ENCODE measurements around the gene PODXL2. TPM values are rescaled to one million over a fixed set of nuclear protein-coding genes. Genes with fewer than 3 reads are reported as not detected.

Gene PODXL2
- total and polyA plus RNA-seq, 2 donors (not counting 1 experiment from before 2014, with no cell fraction given), result 3.1 to 4.0 TPM

DNA sequence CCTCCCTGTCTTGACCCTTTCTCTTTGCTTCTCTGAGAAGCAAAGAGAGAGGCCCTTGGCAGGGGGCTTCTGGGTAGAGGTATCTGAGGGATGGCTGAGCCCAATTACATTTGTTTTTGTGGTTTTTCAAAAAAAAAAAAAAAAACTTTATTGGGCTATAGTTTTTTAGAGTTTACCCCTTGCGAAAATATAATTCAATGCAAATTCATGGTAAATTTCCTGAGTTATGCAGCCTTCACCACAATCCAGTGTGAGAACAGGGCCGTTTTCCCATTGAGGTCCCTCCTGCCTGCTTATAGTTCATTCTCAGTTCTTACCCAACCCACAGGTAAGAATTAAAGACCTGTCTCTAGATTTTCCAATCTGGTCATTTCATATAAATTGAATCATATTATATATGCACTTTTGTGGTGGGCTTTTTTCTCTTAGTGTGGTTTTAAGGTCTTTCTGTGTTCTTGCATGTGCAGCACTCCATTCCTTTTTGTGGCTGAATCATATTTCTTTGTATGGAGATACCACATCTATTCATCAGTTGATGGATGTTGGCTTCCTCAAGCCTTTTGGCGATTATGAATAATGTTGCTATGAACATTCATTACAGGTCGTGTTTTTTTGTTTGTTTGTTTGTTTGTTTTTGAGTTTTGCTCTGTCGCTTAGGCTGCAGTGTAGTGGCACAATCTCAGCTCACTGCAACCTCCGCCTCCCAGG is 28.1 kb upstream of the PODXL2 start:
- CTCF ChIA-PET, result no interaction called here
- peaks cover 21% of the 10 kb centered on the region for H3K79me2 ChIP-seq (ENCODE audit: control insufficient read depth, insufficient read depth, low read length)

DNA sequence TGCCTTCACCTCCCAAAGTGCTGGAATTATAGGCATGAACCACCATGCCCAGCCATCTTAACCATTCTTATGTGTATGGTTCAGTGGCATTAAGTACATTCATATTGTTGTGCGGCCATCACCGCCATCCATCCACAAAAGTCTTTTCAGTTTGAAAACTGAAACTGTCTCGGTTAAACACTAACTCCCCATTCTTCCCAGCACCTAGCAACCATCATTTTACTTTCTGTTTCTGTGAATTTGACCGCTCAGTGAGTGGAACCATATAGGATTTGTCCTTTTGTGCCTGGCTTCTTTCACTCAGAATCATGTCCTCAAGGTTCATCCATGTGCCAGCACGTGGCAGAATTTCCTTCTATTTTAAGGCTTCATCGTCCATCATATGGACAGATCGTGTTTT is 24.9 kb upstream of the PODXL2 start:
- ATAC-seq (ENCODE audit: low read depth) (no peak), DNase-seq (no peak)
- Mint-ChIP-seq H3K4me3 (no peak overlapping the region), H3K27ac (no peak overlapping the region), H3K4me1 (peaks cover 12% of the 10 kb centered on the region), H3K27me3 (no peaks in the 10 kb centered on the region), H3K9me3 (ENCODE audit: insufficient read depth) (no peaks in the 10 kb centered on the region)
- no peaks in the 10 kb centered on the region for H3K9me3 ChIP-seq (ENCODE audit: control extremely low read depth in 1 of 3, control insufficient read depth in 2 of 3, insufficient read depth in 1 of 3, low read length in 2 of 3)
- CTCF ChIA-PET, result no interaction called here
- POLR2A ChIA-PET, result no interaction called here
- no peaks in the 10 kb centered on the region for H3K27me3 ChIP-seq (replicated peaks in 1 of 4; ENCODE audit: control extremely low read depth in 1 of 4, control insufficient read depth in 3 of 4, insufficient read depth in 4 of 4, low read length in 3 of 4)
- no peak overlapping the region for H3K9ac ChIP-seq (ENCODE audit: low read length)
- WGBS (ENCODE audit: insufficient coverage), result 97% methylated on average over 4 of the region's 7 CpGs
- no peaks in the 10 kb centered on the region for H4K20me1 ChIP-seq (ENCODE audit: control insufficient read depth, insufficient read depth, low read length, poor library complexity, severe bottlenecking)
- peaks cover under 1 to 4% of the 10 kb centered on the region in 2 donors for H3K4me1 ChIP-seq (ENCODE audit: control insufficient read depth in 2 of 2, insufficient read depth in 2 of 2, low read length in 2 of 2)
- peaks cover 0 to 42% of the 10 kb centered on the region in 2 experiments for H3K36me3 ChIP-seq (replicated peaks in 1 of 2; ENCODE audit: control extremely low read depth in 1 of 2, control insufficient read depth in 1 of 2, extremely low read depth in 1 of 2, insufficient read depth in 2 of 2, low read length in 1 of 2)
- no peak overlapping the region for H3K4me2 ChIP-seq (replicated peaks; ENCODE audit: low read depth, low read length, poor library complexity, severe bottlenecking)
- H3K27ac ChIP-seq (ENCODE audit: low read length in 2 of 2), result no peak overlapping the region
- TF ChIP-seq EZH2 (IDR thresholded peaks at IDR 0.05; ENCODE audit: borderline replicate concordance, insufficient read depth, low read depth, low read length, poor library complexity, severe bottlenecking), result no peak
- TF ChIP-seq, protein P1, sequence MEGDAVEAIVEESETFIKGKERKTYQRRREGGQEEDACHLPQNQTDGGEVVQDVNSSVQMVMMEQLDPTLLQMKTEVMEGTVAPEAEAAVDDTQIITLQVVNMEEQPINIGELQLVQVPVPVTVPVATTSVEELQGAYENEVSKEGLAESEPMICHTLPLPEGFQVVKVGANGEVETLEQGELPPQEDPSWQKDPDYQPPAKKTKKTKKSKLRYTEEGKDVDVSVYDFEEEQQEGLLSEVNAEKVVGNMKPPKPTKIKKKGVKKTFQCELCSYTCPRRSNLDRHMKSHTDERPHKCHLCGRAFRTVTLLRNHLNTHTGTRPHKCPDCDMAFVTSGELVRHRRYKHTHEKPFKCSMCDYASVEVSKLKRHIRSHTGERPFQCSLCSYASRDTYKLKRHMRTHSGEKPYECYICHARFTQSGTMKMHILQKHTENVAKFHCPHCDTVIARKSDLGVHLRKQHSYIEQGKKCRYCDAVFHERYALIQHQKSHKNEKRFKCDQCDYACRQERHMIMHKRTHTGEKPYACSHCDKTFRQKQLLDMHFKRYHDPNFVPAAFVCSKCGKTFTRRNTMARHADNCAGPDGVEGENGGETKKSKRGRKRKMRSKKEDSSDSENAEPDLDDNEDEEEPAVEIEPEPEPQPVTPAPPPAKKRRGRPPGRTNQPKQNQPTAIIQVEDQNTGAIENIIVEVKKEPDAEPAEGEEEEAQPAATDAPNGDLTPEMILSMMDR (IDR thresholded peaks at IDR 0.05), result no peak
- intact Hi-C loops (cut with micrococcal nuclease), result no loop called here
- no peak overlapping the region for H3K4me3 ChIP-seq (ENCODE audit: control extremely low read depth in 1 of 5, extremely low read depth in 1 of 5, insufficient read depth in 1 of 5, low read depth in 2 of 5, low read length in 4 of 5)
- peaks cover 10% of the 10 kb centered on the region for H3K79me2 ChIP-seq (ENCODE audit: control insufficient read depth, insufficient read depth, low read length)
- H2AFZ ChIP-seq (ENCODE audit: insufficient read depth, low read depth, low read length, poor library complexity, severe bottlenecking), result no peak overlapping the region

More for the DNA sequence above, 28.1 kb upstream of the PODXL2 start:
- H3K27me3 ChIP-seq (replicated peaks in 1 of 4; ENCODE audit: control extremely low read depth in 1 of 4, control insufficient read depth in 3 of 4, insufficient read depth in 4 of 4, low read length in 3 of 4), result no peaks in the 10 kb centered on the region
- DNase-seq (no peak), ATAC-seq (ENCODE audit: low read depth) (no peak)
- H3K27ac Mint-ChIP-seq, result no peak overlapping the region
- no peak overlapping the region for H3K9ac ChIP-seq (ENCODE audit: low read length)
- TF ChIP-seq EZH2 (IDR thresholded peaks at IDR 0.05; ENCODE audit: borderline replicate concordance, insufficient read depth, low read depth, low read length, poor library complexity, severe bottlenecking), result no peak
- TF ChIP-seq, protein P1 (IDR thresholded peaks at IDR 0.05), result no peak
- H3K9me3 ChIP-seq (ENCODE audit: control extremely low read depth in 1 of 3, control insufficient read depth in 2 of 3, insufficient read depth in 1 of 3, low read length in 2 of 3), result no peaks in the 10 kb centered on the region
- no peak overlapping the region for H3K4me3 Mint-ChIP-seq
- H3K36me3 ChIP-seq (replicated peaks in 1 of 2; ENCODE audit: control extremely low read depth in 1 of 2, control insufficient read depth in 1 of 2, extremely low read depth in 1 of 2, insufficient read depth in 2 of 2, low read length in 1 of 2), result peaks cover 0 to 17% of the 10 kb centered on the region in 2 experiments
- no peaks in the 10 kb centered on the region for H3K9me3 Mint-ChIP-seq (ENCODE audit: insufficient read depth)
- WGBS (ENCODE audit: insufficient coverage), result 100% methylated on average over 2 of the region's 6 CpGs
- H3K4me2 ChIP-seq (replicated peaks; ENCODE audit: low read depth, low read length, poor library complexity, severe bottlenecking), result no peak overlapping the region
- H3K4me1 ChIP-seq (ENCODE audit: control insufficient read depth in 2 of 2, insufficient read depth in 2 of 2, low read length in 2 of 2), result peaks cover 10 to 16% of the 10 kb centered on the region in 2 donors
- intact Hi-C loops (cut with micrococcal nuclease), result no loop called here
- POLR2A ChIA-PET, result no interaction called here
- H3K4me1 Mint-ChIP-seq, result peaks cover 24% of the 10 kb centered on the region
- H4K20me1 ChIP-seq (ENCODE audit: control insufficient read depth, insufficient read depth, low read length, poor library complexity, severe bottlenecking), result no peaks in the 10 kb centered on the region
- no peak overlapping the region for H3K27ac ChIP-seq (ENCODE audit: low read length in 2 of 2)
- no peak overlapping the region for H3K4me3 ChIP-seq (ENCODE audit: control extremely low read depth in 1 of 5, extremely low read depth in 1 of 5, insufficient read depth in 1 of 5, low read depth in 2 of 5, low read length in 4 of 5)
- no peaks in the 10 kb centered on the region for H3K27me3 Mint-ChIP-seq
- H2AFZ ChIP-seq (ENCODE audit: insufficient read depth, low read depth, low read length, poor library complexity, severe bottlenecking), result no peak overlapping the region

All from B cell (primary cell).